Heart left ventricle (tissue), 13 donors: ENCODE results near the gene GGT5.
"Not testable (repeated sequence)": the region's sequence is repeated elsewhere in the genome, so short reads cannot be mapped to it uniquely, and the experiment has no call there.

Source experiments
- CTCF ChIP-seq, 12 donors: fragments of 200-600 bp; sonication (generic) in 4 of 12; IDR thresholded peaks; one replicate each; pipeline versions ENCODE4 v1.5.0 to v1.8.0; 2018 to 2022; ENCODE audit warnings: antibody characterized with exemption in 12 of 12, mild to moderate bottlenecking in 5 of 12
- POLR2A ChIP-seq, 2 donors: fragments of 450-650 bp; IDR thresholded peaks; one replicate each; pipeline ENCODE4 v1.6.1; 2017; ENCODE audit warnings: antibody characterized with exemption in 2 of 2, mild to moderate bottlenecking in 2 of 2, moderate library complexity in 2 of 2
- donor health status: ischemic (EF 13 %, LVEDD 7.1; RV severe dilation, severe dysfunction).
- donor health status: DM: no; HTN: yes; CAD: no.
- donor health status: DM: no; HTN: no; CAD: no.
- donor health status: ischemic (EF 25% LVEDD 6.9; RV normal size, moderate dysfunction).
- donor health status: ischemic (EF 25% LVEDD 5.7; RV mildly dilated, moderate dysfunction).
- donor health status: ischemic (EF 35%, LVEDD 5.7; RV mildly dilated, moderate dysfunction).
- donor health status: nonischemic (EF 11% LVEDD 7.7; RV severe dilation, severe dysfunction).
- donor health status: DM: yes; HTN: yes; CAD: no.
- donor health status: PGD.
- donor health status: ischemic (EF 29% LVEDD 5.4; RV normal size, mild dysfunction).
- donor health status: nonischemic (EF 23%, LVEDD 6.1; RV moderate dilation, normal function).

GRCh38 chr22:24264329-24264896 is 19.5 kb upstream of the GGT5 start:
- TF ChIP-seq CTCF, POLR2A (IDR thresholded peaks at IDR 0.05): not testable (repeated sequence)
